HG02840 (cell line): Measurements from ENCODE around the gene SPATA31C1.
"Not testable (repeated sequence)": the region's sequence is repeated elsewhere in the genome, so short reads cannot be mapped to it uniquely, and the experiment has no call there.

ENCODE experiments used
- ATAC-seq: cut with Tn5 transposase; IDR thresholded peaks from one replicate; pipeline ENCODE4 v1.9.1; 2021; ENCODE audit warnings: mild to moderate bottlenecking, moderate library complexity, moderate number of reproducible peaks; ENCODE audit not compliant: unreplicated experiment, low FRiP score

Gene SPATA31C1

DNA sequence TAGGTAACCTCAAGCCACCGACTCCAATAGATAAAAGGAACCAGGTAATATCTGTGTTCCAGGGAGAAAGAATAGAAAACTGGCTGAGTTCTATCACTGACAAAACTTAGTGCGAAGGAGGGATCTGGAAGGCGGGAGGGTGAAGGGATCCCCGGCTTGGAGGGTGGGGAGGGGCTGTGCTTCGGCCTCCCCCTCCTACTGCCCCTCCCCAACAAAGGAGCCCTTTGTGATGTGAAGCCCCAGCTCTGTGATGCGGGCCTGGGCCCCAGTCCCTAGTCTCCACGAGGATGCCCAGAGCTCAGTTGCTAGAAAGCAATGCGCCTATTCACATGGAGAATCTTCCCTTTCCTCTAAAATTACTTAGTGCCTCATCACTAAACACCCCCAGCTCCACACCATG lies at the start of gene SPATA31C1:
Gene SPATA31C1, plus strand, starts transcription at position 301 of the 400 bp plus-strand sequence.
- not testable (repeated sequence) for ATAC-seq

DNA sequence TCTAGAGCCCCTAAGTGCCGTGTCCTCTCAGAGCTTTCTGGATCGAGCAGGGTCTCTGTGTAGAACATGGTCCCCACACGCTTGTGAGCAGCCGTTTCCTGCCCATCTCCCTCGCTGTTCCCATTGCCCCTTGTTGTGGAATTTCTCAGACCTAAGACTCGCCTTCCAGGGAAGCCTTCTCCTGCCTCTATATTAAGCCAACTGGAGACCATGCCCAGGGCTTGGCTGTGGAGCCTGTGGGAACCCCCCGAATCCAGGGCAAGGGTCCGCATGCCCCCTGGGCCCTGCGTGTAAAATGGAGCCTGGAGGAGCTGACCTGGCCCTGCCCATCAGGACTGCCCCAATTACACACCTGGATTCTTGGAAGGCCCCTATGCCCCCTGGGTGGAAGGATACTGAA lies 49.6 kb upstream of the SPATA31C1 start:
- ATAC-seq: no peak

DNA sequence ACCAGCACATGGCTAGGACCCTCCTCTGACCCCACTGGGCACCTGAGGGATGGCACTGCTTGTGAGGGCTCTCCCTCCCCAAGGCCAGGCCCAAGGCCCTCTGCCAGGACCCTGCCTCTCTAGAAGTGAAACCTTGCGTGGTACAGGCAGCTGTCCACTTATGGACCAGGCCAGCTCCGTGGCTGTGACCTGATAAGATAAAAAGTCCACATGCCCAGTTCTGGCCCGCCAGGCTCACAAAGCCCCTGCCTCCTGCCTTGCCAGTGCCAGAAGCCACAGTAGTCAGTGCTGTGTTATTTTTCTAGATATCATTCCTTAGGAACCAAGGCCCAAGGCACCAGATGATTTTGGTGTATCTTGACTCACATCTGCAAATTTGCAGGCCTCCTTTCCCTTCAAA lies 49.1 kb upstream of the SPATA31C1 start:
- no peak for ATAC-seq

DNA sequence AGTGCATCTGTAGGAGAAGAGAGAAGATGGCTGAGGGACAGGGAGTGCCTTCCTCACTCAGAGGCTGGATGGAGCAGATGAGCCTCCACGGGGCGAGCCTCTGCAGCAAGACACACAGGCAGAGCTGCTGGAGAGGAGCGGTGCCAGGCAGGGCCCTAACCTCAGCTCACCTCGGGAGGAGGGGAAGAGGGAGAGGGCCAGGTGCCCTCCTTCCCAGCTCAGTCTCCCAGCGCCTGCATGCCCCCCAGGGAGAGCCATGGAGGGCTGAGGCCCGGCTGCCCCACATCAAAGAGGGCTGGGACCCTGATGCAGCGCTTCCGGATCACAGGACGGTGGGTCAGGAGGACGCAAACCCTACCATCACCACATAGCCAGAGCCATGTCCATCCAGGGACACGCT lies 48.7 kb upstream of the SPATA31C1 start:
- no peak for ATAC-seq

DNA sequence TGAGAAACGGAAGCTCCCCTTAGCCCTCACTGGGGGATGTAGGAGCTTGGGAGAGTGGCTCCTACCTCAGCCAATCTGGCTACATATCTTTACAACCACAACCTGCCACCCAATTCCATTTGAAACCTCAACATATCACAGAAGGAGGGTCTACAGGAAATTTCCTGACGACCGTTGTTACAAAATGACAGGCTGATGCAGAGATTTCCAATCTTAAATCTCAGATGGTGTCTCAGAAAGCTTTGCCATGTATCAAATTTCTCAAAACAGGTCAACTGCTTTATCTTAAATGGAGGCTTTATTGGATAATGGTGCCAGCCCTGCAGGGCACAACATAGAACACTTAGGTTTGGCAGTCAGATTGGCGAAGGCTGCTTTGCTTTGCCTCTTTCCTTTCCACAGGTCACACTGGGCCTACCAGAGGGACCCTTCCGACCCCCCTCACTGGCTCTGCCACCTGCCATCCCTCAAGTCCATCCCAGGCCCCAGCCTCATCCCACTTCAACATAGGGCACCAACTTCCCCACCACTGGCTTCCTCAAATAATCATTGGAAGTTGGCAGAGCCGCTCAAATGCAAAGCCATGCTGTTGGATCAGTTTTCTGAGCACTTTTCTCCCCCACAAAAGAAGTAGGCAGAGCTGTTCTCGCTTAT lies 46.2 kb upstream of the SPATA31C1 start:
- ATAC-seq: no peak

DNA sequence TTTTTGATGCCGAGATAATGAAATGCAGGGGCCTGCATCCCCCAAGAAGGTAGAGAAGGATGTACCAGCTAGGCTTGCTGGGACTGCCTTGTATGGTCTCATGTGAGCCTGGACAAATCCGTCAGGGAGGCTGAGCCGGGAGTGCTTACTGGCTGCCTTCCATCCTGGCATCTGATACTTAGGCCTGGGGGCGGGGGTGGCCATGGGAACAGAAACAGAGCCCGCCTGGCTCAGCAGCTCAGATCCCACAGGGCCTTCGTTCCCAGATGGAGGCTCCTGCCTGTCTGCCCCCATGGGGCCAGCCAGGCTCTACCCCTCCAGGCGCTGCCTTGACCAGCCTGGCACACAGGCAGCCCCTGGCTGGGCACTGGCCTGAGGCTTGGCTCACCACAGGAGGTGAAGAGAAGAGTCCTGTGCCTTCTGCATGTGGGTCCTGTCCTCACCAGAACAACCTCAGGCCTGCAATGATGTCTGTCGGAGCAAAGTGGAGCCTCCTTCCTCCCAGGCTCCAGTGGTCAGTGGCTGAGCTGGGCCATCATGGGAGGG lies 45.6 kb upstream of the SPATA31C1 start:
- no peak for ATAC-seq

DNA sequence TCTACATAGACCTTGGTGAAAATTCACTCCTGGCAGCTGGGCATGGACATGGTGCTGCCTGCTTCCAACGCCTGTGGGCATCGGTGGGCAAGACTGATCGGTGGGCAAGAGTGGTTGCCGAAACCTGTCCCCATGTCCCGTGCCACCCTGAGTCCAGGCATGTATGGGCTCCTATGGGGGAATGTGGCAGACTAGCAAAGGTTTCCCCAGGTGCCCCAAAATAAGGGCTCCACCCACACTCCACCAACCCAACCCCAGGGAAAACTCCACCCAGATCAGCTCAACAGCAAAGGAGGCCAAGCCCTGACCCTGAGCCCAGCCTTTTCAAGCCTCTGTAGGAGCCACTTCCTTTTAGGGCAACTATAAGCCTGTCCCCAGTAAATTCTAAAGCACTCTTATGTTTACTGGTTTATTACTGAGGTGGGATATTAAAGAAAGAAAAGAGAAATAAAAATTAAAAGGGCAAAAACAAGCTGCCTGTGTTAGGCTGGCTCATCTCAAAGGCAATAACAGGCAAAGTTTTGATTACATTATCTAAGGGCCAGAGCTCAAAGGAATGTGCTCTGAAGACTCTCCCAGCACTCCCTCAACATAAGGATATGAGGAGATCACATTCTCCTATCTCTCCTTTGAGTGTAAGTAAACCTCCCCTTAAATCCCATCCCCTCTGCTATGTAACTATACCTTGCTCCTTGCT lies 44.0 kb upstream of the SPATA31C1 start:
- no peak for ATAC-seq

DNA sequence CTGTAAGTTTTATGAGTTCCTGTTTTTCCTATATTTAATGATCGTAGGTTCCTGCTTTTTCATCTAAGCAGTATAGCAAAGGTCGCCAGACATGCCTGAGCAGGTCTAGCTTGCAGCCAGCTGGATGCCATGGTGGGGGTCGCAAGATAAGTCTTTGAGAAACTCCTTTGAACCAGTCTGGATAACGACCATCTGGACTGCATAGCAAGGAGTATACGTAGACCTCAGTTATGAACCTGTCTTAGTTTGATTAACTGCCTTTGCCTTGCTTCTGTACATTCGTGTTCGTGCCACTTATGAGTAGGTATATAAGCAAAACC lies 43.5 kb upstream of the SPATA31C1 start:
- ATAC-seq: no peak

DNA sequence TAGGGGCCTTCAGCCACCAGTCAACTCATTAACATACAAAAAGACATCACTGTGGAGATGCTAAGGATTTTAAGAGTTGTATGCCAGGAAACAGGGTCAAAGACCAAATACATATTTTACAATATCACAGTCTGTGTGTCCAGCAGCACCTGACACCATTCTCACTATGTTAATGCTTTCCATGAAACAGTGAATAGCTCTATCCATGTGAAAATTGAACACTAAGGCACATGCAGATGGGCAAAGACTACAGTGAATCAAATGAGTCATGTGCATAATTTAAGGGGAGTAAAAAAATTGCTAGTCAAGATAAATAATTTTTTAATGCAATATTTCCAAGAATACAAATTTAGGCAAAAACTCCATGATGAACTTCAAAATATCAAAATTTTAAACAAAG lies 42.7 kb upstream of the SPATA31C1 start:
- ATAC-seq: no peak

DNA sequence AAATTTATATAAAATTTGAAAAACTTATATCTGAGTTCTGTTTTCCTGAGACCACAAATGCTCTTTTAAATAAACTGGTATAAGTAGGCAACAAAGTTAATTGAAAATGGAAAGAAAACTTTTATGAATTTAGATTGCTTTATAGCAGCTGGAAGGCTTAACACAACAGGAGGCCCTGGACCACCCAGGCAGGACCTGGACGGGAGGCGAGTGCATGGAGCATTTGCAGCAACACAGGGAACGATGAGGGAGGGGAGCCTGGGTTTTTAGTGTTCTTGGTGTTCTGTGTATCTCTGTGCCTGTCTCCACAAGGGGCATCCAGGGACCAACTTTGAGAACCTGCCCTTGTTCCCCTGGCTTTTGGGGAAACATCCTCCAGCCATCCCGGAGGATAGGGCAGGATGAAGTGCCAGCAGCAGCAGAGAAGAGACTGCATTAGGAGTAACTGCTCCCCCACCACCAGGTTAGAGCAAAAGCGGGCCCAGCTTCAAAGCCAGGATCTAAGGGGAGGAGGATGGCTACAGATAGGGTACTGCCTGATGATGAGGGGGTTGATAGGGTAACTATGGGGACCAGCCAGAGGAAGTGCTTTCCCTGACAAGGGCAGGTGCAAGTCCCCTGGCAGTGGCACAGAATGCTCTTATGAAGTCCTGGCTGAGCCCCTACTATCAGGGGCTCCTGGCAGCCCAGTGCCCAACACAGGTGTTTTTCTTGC lies 41.8 kb upstream of the SPATA31C1 start:
- ATAC-seq: no peak

DNA sequence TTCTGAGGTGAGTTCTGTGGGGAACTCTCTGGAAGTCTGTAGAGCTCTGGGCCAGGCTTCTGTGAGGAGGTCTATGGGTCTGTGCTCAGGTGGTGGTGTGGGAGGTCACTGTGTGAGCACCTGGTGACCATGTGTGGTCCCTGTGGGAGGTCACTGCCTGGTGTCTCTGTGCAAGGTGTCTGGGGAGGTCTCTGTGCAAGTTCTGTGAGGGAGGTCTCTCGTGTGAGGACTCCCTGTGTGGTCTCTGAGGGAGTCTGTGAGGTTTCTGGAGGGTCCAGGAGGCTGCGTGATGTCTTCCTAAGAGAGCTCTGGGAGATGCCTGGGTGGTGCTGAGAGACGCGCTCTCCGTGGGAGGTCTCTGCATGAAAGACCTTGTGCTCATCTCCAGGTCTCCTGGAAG lies 41.1 kb upstream of the SPATA31C1 start:
- no peak for ATAC-seq

DNA sequence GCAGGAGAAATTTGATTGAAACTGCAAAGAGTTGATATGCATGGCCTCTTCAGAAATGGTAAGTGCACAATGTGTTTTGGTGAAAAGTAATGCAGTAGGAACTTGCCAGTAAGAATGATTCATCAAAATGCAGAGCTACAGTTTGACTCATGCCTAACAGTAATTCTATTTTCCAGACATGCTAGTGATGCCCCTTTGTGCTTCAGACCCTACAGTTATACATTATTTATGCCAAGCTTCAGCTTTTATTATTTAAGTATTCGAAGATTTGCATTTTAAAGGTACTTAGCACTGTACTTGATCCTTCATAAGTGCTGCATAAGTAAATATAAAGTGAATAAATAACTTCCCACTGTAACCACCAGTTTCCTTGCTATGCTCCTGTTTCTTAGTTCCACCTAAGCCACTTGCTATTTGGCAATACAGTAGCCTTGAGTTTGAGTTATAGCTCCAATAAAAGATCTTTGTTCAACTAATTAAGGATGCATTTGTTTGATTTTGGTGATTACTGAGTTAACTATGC lies 38.7 kb upstream of the SPATA31C1 start:
- no peak for ATAC-seq

DNA sequence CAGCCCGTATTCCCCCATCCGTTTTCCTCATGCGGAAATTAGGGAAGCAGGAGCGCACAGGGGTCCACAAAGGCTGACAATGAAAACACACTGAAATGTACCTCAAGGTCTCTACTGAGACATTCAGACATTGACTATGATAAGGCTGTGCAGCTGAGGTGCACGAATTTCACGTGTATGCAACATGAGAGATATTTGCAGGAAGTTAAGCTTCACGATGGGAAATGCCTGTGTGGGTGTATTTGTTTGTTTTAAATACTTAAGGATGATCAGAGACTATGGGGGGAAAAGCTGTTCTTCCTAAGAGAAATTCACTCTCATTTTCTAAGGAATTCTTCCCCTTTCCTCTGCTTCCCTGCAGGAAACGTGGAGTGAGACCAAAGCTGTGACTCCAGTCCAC lies 37.6 kb upstream of the SPATA31C1 start:
- ATAC-seq: no peak

DNA sequence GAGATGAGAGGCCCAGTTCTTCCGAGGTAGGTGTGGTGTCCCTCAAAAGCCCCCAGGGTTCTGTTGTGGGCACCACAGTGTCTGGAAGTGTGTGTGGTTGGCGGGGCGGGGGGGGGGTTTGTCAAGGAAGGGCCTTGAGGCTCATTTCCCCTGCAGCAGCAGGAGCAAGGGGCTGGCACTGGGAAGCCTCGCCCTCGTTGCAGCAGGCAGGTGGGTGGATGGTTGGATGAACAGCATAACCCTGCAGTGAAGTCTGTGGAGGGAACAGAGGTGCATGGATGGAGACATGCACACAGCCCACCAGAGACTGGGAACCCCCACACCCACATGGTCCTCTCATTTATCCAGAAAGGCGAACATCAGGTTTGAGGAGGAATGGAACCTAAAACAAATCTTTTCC lies 37.1 kb upstream of the SPATA31C1 start:
- ATAC-seq: no peak

DNA sequence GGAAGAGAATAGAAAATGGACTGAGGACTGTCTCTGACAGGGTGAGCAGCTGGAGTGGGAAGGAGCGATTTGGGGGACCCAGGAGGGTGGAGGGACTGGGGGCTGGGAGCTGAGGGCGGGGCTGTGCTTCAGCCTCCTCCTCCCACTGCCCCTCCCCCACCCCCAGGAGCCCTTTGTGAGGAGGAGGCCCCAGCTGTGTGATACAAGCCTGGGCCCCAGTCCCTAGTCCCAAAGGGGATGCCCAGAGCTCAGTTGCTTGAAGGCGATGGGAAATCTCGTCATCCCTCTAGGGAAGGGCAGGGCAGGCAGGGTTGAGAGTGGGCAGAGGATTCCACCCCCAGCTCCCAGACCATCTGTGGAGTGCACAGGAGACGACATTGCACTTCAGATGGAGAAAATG lies 35.1 kb upstream of the SPATA31C1 start, which contains the start of gene SPATA31E1:
Gene SPATA31E1, plus strand, starts transcription at position 251 of the 400 bp plus-strand sequence. Its CDS starts 15 bp downstream, at position 266.
- no peak for ATAC-seq

DNA sequence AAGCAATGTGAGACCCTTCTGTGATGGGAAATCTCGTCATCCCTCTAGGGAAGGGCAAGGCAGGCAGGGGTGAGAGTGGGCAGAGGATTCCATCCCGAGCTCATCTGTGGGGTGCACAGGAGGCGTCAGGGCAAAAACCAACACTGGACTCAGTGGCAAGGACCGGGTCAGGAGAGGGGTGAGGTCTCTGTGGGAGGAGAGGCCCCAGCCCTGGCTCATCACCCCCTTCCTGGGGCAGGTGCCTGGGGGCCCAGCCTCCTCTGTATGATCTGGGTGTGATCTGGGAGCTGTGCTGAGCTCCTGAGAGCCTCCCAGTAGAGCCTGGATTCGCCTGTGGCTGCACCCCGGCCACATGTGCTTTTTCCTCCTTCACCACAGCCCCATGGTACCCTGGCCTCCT lies 34.5 kb upstream of the SPATA31C1 start:
- no peak for ATAC-seq

DNA sequence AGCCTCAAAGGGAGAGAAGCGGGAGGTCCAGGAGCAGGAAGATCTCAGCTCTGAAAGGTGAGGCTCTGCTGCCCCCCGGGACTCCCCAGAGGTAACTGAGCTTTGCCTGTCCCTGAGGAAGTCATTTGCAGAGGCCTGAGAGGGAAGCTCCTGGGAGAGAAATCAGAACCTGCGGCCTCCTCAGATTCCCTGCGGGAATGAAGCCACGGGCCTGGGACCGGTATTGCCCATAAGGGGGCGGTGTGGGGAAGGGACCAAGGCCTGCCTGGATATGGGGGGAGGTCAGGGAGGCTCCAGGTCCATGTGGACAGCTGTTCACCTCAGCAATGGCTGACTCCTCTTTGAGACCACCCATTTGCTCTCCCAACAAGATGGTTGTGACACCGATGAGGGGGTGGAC lies 33.8 kb upstream of the SPATA31C1 start:
- no peak for ATAC-seq

DNA sequence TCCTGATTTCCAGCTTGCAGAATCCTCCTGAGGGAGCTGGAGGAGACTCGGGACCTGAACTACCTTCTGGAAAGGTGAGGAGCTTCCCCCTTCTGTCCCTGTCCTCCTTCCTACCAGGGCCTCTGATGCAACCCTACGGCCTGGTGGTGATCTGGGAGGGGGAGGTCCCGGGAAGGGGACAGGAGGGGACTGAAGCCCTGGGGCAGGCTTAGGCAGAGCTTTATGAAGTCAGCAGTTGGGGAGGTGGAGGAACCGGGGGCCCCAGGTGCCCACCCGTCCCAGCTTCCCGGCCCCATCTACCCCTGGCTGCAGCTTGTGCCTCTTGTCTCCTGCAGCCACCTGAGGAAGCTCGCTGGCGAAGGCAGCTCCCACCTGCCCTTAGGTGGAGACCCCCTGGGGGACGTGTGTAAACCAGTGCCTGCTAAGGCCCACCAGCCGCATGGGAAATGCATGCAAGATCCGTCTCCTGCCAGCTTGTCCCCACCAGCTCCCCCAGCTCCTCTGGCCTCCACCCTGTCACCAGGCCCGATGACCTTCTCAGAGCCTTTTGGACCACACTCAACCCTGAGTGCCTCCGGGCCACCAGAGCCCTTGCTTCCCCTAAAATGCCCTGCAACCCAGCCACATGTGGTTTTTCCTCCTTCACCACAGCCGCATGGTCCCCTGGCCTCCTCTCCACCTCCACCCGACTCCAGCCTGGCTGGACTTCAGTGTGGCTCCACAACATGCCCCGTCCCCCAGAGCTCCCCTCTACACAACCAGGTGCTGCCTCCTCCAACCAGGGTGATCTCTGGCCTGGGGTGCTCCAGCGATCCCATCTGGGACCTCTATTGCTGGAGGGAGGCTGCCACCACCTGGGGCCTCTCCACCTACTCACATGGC lies 32.9 kb upstream of the SPATA31C1 start:
- ATAC-seq: no peak

DNA sequence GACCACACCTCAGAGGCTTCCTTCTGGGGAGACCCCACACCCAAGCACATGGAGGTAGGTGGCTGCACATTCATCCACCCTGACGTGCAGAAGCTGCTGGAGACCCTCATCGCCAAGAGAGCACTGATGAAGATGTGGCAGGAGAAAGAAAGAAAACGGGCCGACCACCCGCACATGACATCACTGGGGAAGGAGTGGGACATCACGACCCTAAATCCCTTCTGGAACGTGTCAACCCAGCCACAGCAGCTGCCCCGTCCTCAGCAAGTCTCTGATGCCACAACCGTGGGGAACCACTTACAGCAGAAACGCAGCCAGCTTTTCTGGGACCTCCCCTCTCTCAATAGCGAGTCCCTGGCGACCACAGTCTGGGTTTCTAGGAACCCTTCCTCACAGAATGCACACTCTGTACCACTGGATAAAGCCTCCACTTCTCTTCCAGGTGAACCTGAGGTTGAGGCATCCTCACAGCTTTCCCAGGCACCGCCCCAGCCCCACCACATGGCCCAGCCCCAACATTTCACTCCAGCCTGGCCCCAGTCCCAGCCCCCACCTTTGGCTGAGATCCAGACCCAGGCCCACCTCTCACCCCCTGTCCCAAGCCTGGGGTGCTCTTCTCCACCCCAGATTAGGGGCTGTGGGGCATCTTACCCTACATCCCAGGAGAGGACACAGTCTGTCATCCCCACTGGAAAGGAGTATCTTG lies 32.1 kb upstream of the SPATA31C1 start:
- no peak for ATAC-seq
